PC-9 (cell line): ENCODE measurements around the gene OR4D1. TPM values are rescaled to one million over a fixed set of nuclear protein-coding genes. Genes with fewer than 3 reads are reported as not detected.

Experiments used
- BruUV-seq: library from RNA; stranded (reverse); fragments of 400-500 nt; replicated peaks from 2 replicates; lab custom pipeline; 2021; lab: Mats Ljungman, UMichigan
- CTCF ChIA-PET: fragments of 300-600 bp; sonication (Branson Sonifier 250); formaldehyde crosslinking; loops from one replicate; lab custom pipeline; 2022; ENCODE audit warnings: antibody characterized with exemption; lab: Charles Lee
- POLR2A ChIA-PET: fragments of 300-600 bp; sonication (Branson Sonifier 250); formaldehyde crosslinking; loops from one replicate; lab custom pipeline; 2022; ENCODE audit warnings: antibody characterized with exemption; ENCODE audit not compliant: unreplicated experiment; lab: Charles Lee
- DNase-seq, 2 experiments: peaks; one replicate each; pipeline versions ENCODE4 v3.0.0 to v3.0.0-alpha.2; 2015 to 2022; ENCODE audit warnings: mixed read lengths in 1 of 2
- H2AFZ ChIP-seq: fragments of 200-600 bp; sonication (generic); 2 replicates; pipeline ENCODE4 v1.8.1; 2017; ENCODE audit warnings: antibody characterized with exemption
- H3F3A ChIP-seq: fragments of 200-600 bp; sonication (generic); 2 replicates; pipeline ENCODE4 v1.8.1; 2017; ENCODE audit warnings: antibody characterized with exemption, mild to moderate bottlenecking, low read depth; ENCODE audit not compliant: insufficient read depth
- H3K27ac ChIP-seq: fragments of 200-600 bp; sonication (generic); 2 replicates; pipeline ENCODE4 v1.6.1; 2016; ENCODE audit warnings: mixed run types
- H3K27me3 ChIP-seq: fragments of 200-600 bp; sonication (generic); 2 replicates; pipeline ENCODE4 v1.6.1; 2016; ENCODE audit warnings: low read depth, mixed run types; ENCODE audit not compliant: insufficient read depth
- H3K36me3 ChIP-seq: fragments of 200-600 bp; sonication (generic); 2 replicates; pipeline ENCODE4 v1.6.1; 2016; ENCODE audit warnings: low read depth, mixed run types
- H3K4me1 ChIP-seq: fragments of 200-600 bp; sonication (generic); replicated peaks from 2 replicates; pipeline ENCODE4 v1.6.1; 2016; ENCODE audit warnings: mixed run types; ENCODE audit not compliant: insufficient read depth
- H3K4me2 ChIP-seq: fragments of 200-600 bp; sonication (generic); 2 replicates; pipeline ENCODE4 v1.6.1; 2017; ENCODE audit warnings: mixed run types
- H3K4me3 ChIP-seq: fragments of 200-600 bp; sonication (generic); 2 replicates; pipeline ENCODE4 v1.6.1; 2016; ENCODE audit warnings: mixed run types
- H3K79me2 ChIP-seq: fragments of 200-600 bp; sonication (generic); 2 replicates; pipeline ENCODE4 v1.6.1; 2017; ENCODE audit warnings: low read depth, mixed run types
- H3K9me2 ChIP-seq: fragments of 200-600 bp; sonication (generic); 2 replicates; pipeline ENCODE4 v1.8.1; 2017; ENCODE audit warnings: mild to moderate bottlenecking; ENCODE audit not compliant: insufficient read depth
- H3K9me3 ChIP-seq: fragments of 200-600 bp; sonication (generic); 2 replicates; pipeline ENCODE4 v1.8.1; 2016; ENCODE audit warnings: low read depth; ENCODE audit not compliant: insufficient read depth
- H4K20me1 ChIP-seq: fragments of 200-600 bp; sonication (generic); 2 replicates; pipeline ENCODE4 v1.8.1; 2017; ENCODE audit not compliant: insufficient read depth
- EZH2 ChIP-seq: fragments of 200-600 bp; sonication (generic); IDR thresholded peaks from 2 replicates; pipeline ENCODE4 v1.8.0; 2017; ENCODE audit warnings: antibody characterized with exemption, low read depth
- intact Hi-C: fragments of 100-400 bp; cut with micrococcal nuclease; formaldehyde crosslinking; loops from one replicate; pipeline ENCODE4 v1.10.0; 2022; ENCODE audit not compliant: unreplicated experiment
- total RNA-seq: library from RNA; stranded (reverse); gene quantifications from 2 replicates; pipeline ENCODE4 v1.2.3, GENCODE V29; 2021
- TF ChIP-seq, protein P1 (sequence below): fragments of 200-600 bp; sonication (generic); conservative IDR thresholded peaks from 2 replicates; pipeline ENCODE4 v1.6.1; 2017; ENCODE audit warnings: mixed run types, antibody characterized with exemption, mild to moderate bottlenecking, moderate library complexity

OR4D1 gene
- total RNA-seq, 1 experiment from 2014 or later: not detected

- Histone ChIP-seq H3K9me2 (no peaks in the 10 kb centered on the region), H4K20me1 (no peaks in the 10 kb centered on the region), H3K79me2 (no peaks in the 10 kb centered on the region), H3F3A (no peaks in the 10 kb centered on the region), H3K27ac (no peak overlapping the region), H3K4me2 (no peak overlapping the region), H3K4me3 (no peak overlapping the region), H3K9me3 (no peaks in the 10 kb centered on the region), H3K4me1 (no peaks in the 10 kb centered on the region), H3K27me3 (no peaks in the 10 kb centered on the region), H2AFZ (no peak overlapping the region), H3K36me3 (no peaks in the 10 kb centered on the region)
- ChIA-PET CTCF (no interaction called here), POLR2A (no interaction called here)
- no peak for DNase-seq
- intact Hi-C loops: no loop called here
- TF ChIP-seq, protein P1, sequence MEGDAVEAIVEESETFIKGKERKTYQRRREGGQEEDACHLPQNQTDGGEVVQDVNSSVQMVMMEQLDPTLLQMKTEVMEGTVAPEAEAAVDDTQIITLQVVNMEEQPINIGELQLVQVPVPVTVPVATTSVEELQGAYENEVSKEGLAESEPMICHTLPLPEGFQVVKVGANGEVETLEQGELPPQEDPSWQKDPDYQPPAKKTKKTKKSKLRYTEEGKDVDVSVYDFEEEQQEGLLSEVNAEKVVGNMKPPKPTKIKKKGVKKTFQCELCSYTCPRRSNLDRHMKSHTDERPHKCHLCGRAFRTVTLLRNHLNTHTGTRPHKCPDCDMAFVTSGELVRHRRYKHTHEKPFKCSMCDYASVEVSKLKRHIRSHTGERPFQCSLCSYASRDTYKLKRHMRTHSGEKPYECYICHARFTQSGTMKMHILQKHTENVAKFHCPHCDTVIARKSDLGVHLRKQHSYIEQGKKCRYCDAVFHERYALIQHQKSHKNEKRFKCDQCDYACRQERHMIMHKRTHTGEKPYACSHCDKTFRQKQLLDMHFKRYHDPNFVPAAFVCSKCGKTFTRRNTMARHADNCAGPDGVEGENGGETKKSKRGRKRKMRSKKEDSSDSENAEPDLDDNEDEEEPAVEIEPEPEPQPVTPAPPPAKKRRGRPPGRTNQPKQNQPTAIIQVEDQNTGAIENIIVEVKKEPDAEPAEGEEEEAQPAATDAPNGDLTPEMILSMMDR: no peak
- TF ChIP-seq EZH2: no peak
- no TSS peak for BruUV-seq
Observed at GRCh38 chr17:58208344-58208743, 60.2 kb downstream of the OR4D1 start.

Other genes starting within 250 kb of the OR4D1 start
- 60.7 and 61.4 TPM in 2 replicates for gene CUEDC1, start 193.0 kb upstream of the OR4D1 start, total RNA-seq
- 29.9 and 50.9 TPM in 2 replicates for gene VEZF1, start 160.1 kb upstream of the OR4D1 start, total RNA-seq
- 210 and 278 TPM in 2 replicates for gene SRSF1, start 141.1 kb upstream of the OR4D1 start, total RNA-seq
- gene DYNLL2, start 65.0 kb upstream of the OR4D1 start, total RNA-seq: 29.3 and 36.2 TPM in 2 replicates
- gene OR4D2, start 18.6 kb downstream of the OR4D1 start, total RNA-seq: not detected in 2 replicates
- not detected in 2 replicates for gene EPX, start 44.3 kb downstream of the OR4D1 start, total RNA-seq
- gene MKS1, start 70.9 kb downstream of the OR4D1 start, total RNA-seq: 28.6 and 30.1 TPM in 2 replicates
- gene LPO, start 90.2 kb downstream of the OR4D1 start, total RNA-seq: not detected in 2 replicates
- not detected in 2 replicates for gene MPO, start 132.6 kb downstream of the OR4D1 start, total RNA-seq
- 0.15 and 0.18 TPM in 2 replicates for gene TSPOAP1, start 180.4 kb downstream of the OR4D1 start, total RNA-seq
- 72.2 and 74.8 TPM in 2 replicates for gene SUPT4H1, start 203.8 kb downstream of the OR4D1 start, total RNA-seq